WERI-Rb-1 (cell line): ENCODE measurements around the gene GPN1.

ENCODE experiments used
- DNase-seq: peaks from one replicate; pipeline ENCODE4 v3.0.0-alpha.2; 2020
- H3K27ac ChIP-seq: fragments of 250-450 bp; sonication (Bioruptor Pico); 2 replicates; pipeline ENCODE4 v1.5.1; 2020; ENCODE audit warnings: mild to moderate bottlenecking, moderate library complexity
- H3K27me3 ChIP-seq: fragments of 250-450 bp; sonication (Bioruptor Pico); 2 replicates; pipeline ENCODE4 v1.5.1; 2021; ENCODE audit warnings: mild to moderate bottlenecking, low read depth, moderate library complexity; ENCODE audit not compliant: insufficient read depth, severe bottlenecking
- H3K36me3 ChIP-seq: fragments of 250-450 bp; sonication (Bioruptor Pico); 2 replicates; pipeline ENCODE4 v1.5.1; 2020; ENCODE audit warnings: mild to moderate bottlenecking, moderate library complexity
- H3K4me3 ChIP-seq: 2 replicates; pipeline ENCODE4 v1.5.1; 2011; ENCODE audit warnings: low read depth, mild to moderate bottlenecking, control low read depth, low read length
- H3K9me3 ChIP-seq: fragments of 250-450 bp; sonication (Bioruptor Pico); 2 replicates; pipeline ENCODE4 v1.5.1; 2021; ENCODE audit warnings: mild to moderate bottlenecking, moderate library complexity; ENCODE audit not compliant: severe bottlenecking
- CTCF ChIP-seq: IDR thresholded peaks from 2 replicates; pipeline ENCODE4 v1.5.1; 2011; ENCODE audit warnings: low read depth, mild to moderate bottlenecking, control low read depth, inconsistent platforms, low read length

The GPN1 gene

GRCh38 chr2:27638037-27638637, 9.3 kb downstream of the GPN1 start:
- no peak for DNase-seq
- Histone ChIP-seq H3K27me3 (no peaks in the 10 kb centered on the region), H3K9me3 (no peaks in the 10 kb centered on the region), H3K27ac (no peak overlapping the region), H3K36me3 (peaks cover 90% of the 10 kb centered on the region), H3K4me3 (no peak overlapping the region)
- TF ChIP-seq CTCF, result no peak

GRCh38 chr2:27638709-27639108, 9.9 kb downstream of the GPN1 start:
- H3K36me3 ChIP-seq, result peaks cover 89% of the 10 kb centered on the region
- no peak for DNase-seq
- H3K27ac ChIP-seq, result no peak overlapping the region
- no peaks in the 10 kb centered on the region for H3K9me3 ChIP-seq
- no peak overlapping the region for H3K4me3 ChIP-seq
- no peaks in the 10 kb centered on the region for H3K27me3 ChIP-seq
- TF ChIP-seq CTCF, result no peak

- Histone ChIP-seq H3K27me3 (no peaks in the 10 kb centered on the region), H3K4me3 (no peak overlapping the region), H3K36me3 (peaks cover 84% of the 10 kb centered on the region), H3K9me3 (no peaks in the 10 kb centered on the region), H3K27ac (no peak overlapping the region; the same call in 1 of the 2 replicates)
- DNase-seq, result no peak
- TF ChIP-seq CTCF, result no peak
Measured at GRCh38 chr2:27640722-27641245, 11.9 kb downstream of the GPN1 start.

GRCh38 chr2:27645197-27645596, 16.3 kb downstream of the GPN1 start:
- Histone ChIP-seq H3K36me3 (peaks cover 84% of the 10 kb centered on the region), H3K27ac (no peak overlapping the region), H3K9me3 (no peaks in the 10 kb centered on the region), H3K27me3 (no peaks in the 10 kb centered on the region), H3K4me3 (no peak overlapping the region)
- no peak for TF ChIP-seq CTCF
- no peak for DNase-seq

- no peak overlapping the region for H3K4me3 ChIP-seq
- no peak overlapping the region for H3K27ac ChIP-seq
- peaks cover 72% of the 10 kb centered on the region for H3K36me3 ChIP-seq
- no peaks in the 10 kb centered on the region for H3K27me3 ChIP-seq
- no peaks in the 10 kb centered on the region for H3K9me3 ChIP-seq
- no peak for DNase-seq
- TF ChIP-seq CTCF, result no peak
Measured at GRCh38 chr2:27647289-27647688, 18.4 kb downstream of the GPN1 start.

- H3K27me3 ChIP-seq, result no peaks in the 10 kb centered on the region
- no peak for TF ChIP-seq CTCF
- H3K4me3 ChIP-seq, result no peak overlapping the region
- H3K36me3 ChIP-seq, result peaks cover 72% of the 10 kb centered on the region
- no peaks in the 10 kb centered on the region for H3K9me3 ChIP-seq
- H3K27ac ChIP-seq, result no peak overlapping the region
- no peak for DNase-seq
Measured at GRCh38 chr2:27647737-27648136, 18.9 kb downstream of the GPN1 start.
